ENCODE results near the gene CEP170B.
"Not testable (repeated sequence)": the region's sequence is repeated elsewhere in the genome, so short reads cannot be mapped to it uniquely, and the experiment has no call there.

The CEP170B gene

GRCh38 chr14:104879201-104879982 lies 14.3 kb downstream of the CEP170B start:
- DNase-seq (ENCODE audit: low read depth), result no peak

- DNase-seq (ENCODE audit: low read depth), result no peak
These were observed 15.0 kb downstream of the CEP170B start for GRCh38 chr14:104879983-104880565.

GRCh38 chr14:104880584-104881210 lies 15.6 kb downstream of the CEP170B start:
- no peak for DNase-seq (ENCODE audit: low read depth)

DNA sequence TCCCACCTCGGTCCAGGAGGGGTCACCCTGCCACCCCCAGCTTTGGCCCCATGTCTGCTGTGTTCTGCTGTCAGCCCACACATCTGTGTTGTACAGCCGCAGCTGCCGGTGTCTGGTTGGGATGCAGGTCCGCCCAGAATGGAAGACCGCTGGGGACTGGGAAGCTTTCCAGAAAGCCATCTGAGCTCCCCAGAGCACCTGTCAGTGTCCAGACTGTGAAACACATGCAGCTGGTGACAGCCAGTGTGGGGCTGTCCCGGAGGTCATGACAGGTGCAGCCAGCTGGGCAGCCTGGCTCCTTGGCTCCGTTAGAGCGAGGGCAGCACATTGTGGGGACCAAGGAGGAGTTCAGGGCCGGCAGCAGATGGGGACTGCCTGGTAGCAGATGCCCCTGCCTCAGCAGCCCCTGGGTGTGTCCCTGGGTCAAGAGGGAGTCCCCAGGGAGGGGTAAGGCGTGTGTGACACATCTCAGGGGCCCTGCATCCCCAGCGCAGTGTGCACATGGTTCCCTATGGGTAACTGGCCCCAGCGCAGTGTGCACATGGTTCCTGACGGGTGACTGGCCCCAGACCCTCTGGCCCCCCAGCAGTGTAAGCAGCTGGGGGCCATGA lies 16.4 kb downstream of the CEP170B start:
- DNase-seq (ENCODE audit: low read depth), result no peak

DNA sequence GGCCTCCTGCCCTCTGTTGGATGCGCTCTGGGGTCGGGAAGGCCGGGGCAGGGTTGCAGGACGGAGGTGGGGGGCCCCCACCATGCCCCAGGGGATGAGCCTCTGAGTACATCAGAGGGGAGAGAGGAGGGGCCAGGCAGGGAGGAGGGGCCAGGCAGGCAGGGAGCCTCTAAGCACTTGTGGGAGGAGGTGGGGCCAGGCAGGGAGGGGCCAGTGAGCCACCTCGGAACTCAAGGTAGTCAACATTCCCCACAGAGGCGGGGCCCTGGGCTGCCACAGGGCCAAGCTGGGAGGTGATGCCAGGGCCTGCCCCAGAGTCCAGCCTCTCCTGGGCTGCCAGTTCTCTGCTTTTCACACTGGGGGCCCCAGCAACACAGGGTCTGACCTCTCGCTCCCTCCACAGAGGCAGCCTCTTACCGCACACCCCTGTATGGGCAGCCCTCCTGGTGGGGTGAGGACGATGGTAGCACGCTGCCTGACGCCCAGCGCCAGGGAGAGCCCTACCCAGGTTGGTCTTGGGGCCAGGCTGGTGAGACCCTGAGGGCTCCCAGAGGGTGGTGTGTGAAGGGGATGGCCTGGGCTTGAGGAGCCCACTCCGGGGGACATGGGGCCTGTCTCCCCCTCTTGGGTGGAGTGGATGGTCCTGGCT lies 17.4 kb downstream of the CEP170B start:
- no peak for DNase-seq (ENCODE audit: low read depth)

DNA sequence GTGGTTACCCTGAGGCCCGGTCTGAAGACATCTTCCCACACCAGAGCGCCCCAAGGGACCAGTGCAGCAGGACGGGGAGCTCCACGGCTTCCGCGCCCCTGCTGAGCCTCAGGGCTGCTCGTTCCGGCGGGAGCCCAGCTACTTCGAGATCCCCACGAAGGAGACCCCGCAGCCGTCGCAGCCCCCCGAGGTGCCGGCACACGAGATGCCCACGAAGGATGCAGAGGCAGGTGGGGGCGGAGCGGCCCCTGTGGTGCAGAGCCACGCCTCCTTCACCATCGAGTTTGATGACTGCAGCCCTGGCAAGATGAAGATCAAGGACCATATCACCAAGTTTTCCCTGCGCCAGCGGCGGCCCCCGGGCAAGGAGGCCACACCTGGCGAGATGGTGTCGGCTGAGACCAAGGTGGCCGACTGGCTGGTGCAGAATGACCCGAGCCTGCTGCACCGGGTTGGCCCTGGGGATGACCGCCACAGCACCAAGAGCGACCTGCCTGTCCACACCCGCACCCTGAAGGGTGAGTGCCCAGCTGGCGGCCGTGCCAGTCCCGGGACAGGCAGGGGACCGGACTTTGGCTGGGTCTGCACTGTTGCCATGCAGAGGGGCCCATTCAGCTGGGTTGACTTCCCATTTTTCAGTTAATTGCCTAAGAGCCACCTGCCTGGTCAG lies 18.1 kb downstream of the CEP170B start:
- DNase-seq (ENCODE audit: low read depth), result no peak

- no peak for DNase-seq (ENCODE audit: low read depth)
These were observed 18.8 kb downstream of the CEP170B start for GRCh38 chr14:104883681-104884361.

DNA sequence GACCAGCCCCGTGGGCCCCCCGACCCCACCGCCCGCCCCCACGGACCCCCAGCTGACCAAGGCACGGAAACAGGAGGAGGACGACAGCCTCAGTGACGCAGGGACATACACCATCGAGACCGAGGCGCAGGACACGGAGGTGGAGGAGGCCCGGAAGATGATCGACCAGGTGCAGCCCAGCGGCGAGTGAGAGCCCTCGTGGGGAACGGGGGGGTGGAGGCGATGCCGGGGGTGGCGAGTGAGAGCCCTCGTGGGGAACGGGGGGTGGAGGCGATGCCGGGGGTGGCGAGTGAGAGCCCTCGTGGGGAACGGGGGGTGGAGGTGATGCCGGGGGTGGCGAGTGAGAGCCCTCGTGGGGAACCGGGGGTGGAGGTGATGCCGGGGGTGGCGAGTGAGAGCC lies 19.3 kb downstream of the CEP170B start:
- not testable (repeated sequence) for DNase-seq (ENCODE audit: low read depth)

- no peak for DNase-seq (ENCODE audit: low read depth)
These were observed 20.2 kb downstream of the CEP170B start for GRCh38 chr14:104885031-104885972.

DNA sequence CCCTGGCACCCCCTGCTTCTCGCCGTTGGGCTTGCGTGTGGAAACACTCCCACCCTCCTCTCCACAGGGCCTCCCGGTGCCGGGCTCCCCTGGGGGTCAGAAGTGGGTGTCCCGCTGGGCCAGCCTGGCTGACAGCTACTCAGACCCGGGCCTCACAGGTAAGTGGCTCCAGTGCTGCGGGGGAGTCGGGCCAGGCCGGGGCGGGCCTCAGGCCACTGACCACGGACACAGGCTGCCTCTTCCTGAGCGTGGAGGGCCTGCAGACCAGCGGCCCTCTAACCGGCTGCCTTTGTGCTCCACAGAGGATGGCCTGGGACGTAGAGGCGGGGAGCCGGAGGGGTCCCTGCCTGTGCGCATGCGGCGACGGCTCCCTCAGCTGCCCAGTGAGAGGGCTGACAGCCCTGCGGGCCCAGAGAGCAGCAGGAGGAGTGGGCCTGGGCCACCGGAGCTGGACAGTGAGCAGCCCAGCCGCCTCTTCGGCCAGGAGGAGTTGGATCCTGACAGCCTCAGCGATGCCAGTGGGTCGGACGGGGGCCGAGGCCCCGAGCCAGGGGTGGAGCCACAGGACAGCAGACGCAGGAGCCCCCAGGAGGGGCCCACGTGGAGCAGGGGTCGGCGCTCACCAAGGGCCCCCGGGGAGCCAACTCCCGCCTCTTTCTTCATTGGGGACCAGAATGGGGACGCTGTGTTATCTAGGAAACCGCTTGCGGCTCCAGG lies 21.1 kb downstream of the CEP170B start:
- no peak for DNase-seq (ENCODE audit: low read depth)

DNA sequence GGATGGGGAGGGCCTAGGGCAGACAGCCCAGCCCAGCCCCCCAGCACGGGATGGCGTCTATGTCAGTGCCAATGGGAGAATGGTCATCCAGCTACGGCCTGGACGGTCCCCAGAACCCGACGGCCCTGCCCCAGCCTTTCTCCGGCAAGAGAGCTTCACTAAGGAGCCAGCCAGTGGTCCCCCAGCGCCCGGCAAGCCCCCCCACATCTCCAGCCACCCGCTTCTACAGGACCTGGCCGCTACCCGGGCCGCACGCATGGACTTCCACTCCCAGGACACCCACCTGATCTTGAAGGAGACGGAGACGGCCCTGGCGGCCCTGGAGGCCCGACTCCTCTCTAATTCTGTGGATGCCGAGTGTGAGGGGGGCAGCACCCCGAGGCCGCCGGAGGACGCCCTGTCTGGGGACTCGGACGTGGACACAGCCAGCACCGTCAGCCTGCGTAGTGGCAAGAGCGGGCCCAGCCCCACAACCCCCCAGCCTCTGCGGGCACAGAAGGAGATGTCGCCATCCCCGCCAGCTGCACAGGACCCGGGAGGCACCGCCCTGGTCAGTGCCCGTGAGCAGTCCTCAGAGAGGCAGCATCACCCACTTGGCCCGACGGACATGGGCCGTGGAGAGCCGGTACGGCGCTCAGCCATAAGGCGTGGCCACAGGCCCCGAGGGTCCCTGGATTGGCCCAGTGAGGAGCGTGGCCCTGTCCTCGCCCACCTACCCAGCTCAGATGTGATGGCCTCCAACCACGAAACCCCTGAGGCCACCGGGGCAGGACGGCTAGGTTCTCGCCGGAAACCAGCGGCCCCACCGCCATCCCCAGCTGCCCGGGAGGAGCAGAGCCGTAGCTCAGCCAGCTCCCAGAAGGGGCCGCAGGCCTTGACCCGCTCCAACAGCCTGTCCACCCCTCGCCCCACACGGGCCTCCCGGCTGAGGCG lies 21.9 kb downstream of the CEP170B start:
- DNase-seq (ENCODE audit: low read depth), result no peak

- no peak for DNase-seq (ENCODE audit: low read depth)
These were observed 22.8 kb downstream of the CEP170B start for GRCh38 chr14:104887623-104888488.

- DNase-seq (ENCODE audit: low read depth), result no peak
These were observed 23.7 kb downstream of the CEP170B start for GRCh38 chr14:104888489-104889374.

GRCh38 chr14:104889375-104889757 lies 24.3 kb downstream of the CEP170B start:
- DNase-seq (ENCODE audit: low read depth), result no peak

DNA sequence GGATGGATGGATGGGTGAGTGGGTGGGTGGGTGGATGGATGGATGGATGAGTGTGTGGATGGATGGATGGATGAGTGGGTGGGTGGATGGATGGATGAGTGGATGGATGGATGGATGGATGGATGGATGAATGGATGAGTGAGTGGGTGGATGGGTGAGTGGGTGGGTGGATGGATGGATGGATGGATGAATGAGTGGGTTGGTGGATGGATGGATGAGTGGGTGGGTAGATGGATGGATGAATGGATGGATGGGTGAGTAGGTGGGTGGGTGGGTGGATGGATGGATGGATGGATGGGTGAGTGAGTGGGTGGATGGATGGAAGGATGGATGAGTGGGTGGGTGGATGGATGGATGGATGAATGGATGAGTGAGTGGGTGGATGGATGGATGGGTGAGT lies 25.2 kb downstream of the CEP170B start:
- DNase-seq (ENCODE audit: low read depth), result not testable (repeated sequence)

GRCh38 chr14:104891121-104891551 lies 26.1 kb downstream of the CEP170B start:
- no peak for DNase-seq (ENCODE audit: low read depth)

All from CMK (cell line).